ENCODE data around the gene CXCL9. TPM values are rescaled to one million over a fixed set of nuclear protein-coding genes. Genes with fewer than 3 reads are reported as not detected.
"Not testable (repeated sequence)": the region's sequence is repeated elsewhere in the genome, so short reads cannot be mapped to it uniquely, and the experiment has no call there.

Gene CXCL9
- polyA plus RNA-seq (ENCODE audit: insufficient read length), result 0.06 TPM

DNA sequence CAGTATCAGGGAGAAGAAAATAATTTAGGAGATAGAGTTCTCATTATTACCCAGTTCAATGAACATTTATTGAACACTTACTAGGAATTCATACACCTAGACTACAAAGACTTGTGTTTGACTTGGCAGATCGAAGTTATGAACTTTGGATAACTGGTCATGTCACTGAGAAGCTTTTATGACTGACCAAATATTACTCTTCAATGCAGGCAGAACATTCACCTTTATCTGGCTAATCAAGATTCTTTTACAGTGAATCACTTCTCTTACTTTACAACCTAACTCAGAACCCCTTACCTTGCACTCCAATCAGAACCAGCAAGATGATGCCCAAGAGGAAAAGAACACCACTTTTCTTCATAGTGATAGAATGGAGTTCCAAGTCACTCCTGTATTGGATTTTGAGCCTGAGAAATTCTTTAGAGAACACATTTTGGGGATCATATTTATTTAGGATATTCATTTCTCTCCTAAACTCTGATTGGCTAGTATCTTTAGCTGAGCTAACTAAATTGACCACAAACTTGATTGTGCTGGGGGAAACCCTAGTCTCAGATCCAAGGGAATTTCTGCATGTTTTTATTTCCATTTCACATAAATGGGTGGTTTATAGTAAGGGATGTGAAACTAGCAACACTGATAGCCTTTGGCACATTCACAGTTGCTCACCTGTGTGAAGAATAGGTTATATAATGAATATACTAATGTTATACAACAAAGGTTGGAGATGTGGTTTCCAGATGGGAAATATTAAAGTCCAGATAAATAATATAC lies at the start of gene CXCL9:
CXCL9 (minus strand) TSS at position 421 of the 774 bp plus-strand sequence; CDS start at position 361, 60 bp downstream.
- DNase-seq, result no peak

GRCh38 chr4:76055421-76055820 lies 48.1 kb upstream of the CXCL9 start:
- DNase-seq, result no peak

DNA sequence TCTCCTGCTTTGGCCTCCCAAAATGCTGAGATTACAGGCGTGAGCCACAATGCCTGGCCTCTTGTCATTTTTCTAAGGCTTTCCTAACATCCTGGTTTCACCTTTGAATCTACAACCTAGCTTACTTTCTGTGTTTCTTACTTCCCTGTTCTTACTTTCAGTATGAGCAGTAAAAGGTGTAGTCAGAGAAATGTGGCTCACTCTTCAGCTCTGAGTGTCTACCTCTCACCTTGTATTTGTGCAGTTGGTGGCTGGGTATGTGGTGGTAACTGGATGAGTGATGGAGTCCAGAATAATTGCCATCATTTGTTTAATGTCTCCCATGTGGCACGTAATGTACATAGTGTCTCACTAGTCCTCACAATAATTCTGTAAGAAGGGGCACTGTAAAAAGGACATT lies 47.7 kb upstream of the CXCL9 start:
- DNase-seq, result no peak

GRCh38 chr4:76053730-76054129 lies 46.4 kb upstream of the CXCL9 start:
- no peak for DNase-seq

DNA sequence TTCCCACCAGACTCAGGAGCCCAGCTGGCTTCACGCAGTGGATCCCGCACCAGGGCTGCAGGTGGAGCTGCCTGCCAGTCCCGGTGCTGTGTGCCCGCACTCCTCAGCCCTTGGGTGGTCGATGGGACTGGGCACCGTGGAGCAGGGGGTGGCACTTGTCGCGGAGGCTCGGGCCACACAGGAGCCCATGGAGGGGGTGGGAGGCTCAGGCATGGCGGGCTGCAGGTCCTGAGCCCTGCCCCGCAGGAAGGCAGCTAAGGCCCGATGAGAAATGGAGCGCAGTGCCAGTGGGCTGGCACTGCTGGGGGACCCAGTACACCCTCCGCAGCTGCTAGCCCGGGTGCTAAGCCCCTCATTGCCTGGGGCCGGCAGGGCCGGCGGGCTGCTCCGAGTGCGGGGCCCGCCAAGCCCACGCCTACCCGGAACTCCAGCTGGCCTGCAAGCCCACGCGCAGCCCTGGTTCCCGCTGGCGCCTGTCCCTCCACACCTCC lies 43.3 kb upstream of the CXCL9 start:
- not testable (repeated sequence) for DNase-seq

GRCh38 chr4:76049860-76050416 lies 42.6 kb upstream of the CXCL9 start:
- DNase-seq, result not testable (repeated sequence)

DNA sequence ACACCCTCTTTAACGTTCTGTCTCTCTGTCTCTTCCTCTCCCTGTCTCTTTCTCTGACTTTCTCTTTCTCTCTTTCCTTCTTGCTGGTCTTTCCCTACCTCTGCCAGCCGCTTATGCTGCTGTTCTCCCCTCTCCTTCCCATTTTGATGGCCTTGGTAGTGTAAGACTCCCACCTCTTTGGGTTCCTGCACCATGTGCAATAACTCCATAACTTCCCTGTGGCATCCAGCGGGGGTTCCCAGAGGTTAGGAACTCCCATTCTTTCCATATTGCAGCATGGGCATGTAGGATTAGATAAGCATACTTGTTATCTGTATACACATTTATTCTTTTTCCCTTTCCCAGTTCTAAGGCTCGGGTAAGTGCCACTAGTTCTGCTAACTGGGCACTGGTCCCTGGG lies 37.4 kb upstream of the CXCL9 start:
- not testable (repeated sequence) for DNase-seq

- DNase-seq, result not testable (repeated sequence)
Observed at GRCh38 chr4:76043306-76043705, 36.0 kb upstream of the CXCL9 start.

DNA sequence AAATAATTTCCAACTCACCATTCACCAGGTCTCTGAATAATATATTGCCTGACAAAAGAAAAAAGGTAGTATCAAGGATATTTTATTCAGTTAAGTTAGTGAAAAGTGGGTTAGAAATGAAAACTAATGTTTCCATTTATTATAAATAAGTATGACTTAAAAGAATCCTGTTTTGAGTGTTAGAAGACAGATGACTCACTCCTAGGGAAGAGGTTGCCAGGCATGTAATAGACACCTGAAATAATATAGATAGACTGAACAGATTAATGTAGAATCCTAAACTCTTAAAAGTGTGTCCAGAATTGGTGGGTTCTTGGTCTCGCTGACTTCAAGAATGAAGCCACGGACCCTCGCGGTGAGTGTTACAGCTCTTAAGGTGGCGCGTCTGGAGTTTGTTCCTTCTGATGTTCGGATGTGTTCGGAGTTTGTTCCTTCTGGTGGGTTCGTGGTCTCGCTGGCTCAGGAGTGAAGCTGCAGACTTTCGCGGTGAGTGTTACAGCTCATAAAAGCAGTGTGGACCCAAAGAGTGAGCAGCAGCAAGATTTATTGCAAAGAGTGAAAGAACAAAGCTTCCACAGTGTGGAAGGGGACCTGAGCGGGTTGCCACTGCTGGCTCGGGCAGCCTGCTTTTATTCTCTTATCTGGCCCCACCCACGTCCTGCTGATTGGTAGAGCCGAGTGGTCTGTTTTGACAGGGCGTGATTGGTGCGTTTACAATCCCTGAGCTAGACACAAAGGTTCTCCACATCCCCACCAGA lies 35.1 kb upstream of the CXCL9 start:
- not testable (repeated sequence) for DNase-seq

DNA sequence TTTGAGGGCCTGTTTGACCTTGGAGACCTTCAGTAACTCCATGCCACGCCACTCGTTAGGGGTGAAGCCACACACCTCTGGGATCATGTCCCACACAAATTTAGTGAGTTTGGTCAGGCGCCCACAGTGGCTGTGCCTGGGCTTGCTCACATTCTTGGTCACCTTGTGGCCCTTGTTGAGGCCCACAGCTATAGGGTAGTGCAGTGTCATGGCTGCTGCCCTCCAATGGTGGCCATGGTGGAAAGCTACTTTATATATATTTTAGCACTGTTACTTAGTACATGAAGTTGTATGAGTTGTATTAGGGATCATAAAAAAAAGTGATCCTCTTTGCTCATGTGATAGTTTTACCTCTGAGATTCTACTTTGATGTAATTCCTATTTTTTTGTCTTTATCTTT lies 29.5 kb upstream of the CXCL9 start:
- DNase-seq, result no peak

- no peak for DNase-seq
Observed at GRCh38 chr4:76035799-76036380, 28.6 kb upstream of the CXCL9 start, which contains the start of gene CXCL11. TSS of gene CXCL11 (minus strand) at chr4:76036070. CDS start at chr4:76035987, 83 bp downstream.

GRCh38 chr4:76035141-76035540 lies 27.8 kb upstream of the CXCL9 start:
- DNase-seq, result no peak

DNA sequence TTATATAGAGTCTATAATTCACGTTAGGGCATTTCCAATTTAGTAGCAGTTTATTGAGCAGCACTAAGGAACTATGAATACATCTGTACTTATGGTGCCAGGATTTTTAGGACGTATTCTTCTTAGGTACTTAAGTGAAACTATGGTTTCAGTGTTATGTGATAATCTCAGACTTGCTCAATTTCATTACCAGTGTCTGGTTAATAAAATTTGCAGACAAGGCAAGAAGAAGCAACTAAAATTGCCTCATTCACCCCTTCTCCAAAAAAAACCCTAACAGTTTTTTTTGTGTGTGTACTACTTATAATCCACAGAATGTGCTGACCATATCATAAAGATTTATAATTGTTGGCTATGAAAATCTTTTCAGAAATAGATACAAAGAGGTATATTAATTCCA lies 22.0 kb upstream of the CXCL9 start:
- no peak for DNase-seq

DNA sequence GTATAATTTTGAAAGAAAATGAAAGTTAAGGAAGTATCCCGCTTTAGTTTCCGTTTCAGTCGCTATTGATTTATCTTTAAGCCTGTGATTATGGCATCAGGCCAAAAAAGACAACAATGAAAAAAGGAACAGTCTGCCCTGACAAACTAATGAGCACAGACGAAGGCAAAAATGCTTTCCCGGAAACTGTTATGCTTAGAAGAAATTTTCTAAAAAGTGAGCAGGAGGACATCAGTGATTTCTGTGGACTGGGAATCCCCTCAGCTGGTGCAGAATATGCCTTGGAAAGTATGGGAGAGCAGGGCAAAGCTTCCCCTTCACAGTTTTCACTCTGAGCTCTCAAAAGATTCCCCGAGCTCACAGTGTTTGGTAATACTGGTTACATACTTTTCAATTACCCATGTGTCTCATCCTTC lies 21.0 kb upstream of the CXCL9 start:
- DNase-seq, result peak; percentile 1

- DNase-seq, result no peak
Observed at GRCh38 chr4:76024065-76024464, 16.8 kb upstream of the CXCL9 start.

GRCh38 chr4:76023389-76023788 lies 16.1 kb upstream of the CXCL9 start, which contains the start of gene CXCL10:
TSS of gene CXCL10 (minus strand) at chr4:76023497. CDS start at chr4:76023431, 66 bp downstream.
- no peak for DNase-seq

DNA sequence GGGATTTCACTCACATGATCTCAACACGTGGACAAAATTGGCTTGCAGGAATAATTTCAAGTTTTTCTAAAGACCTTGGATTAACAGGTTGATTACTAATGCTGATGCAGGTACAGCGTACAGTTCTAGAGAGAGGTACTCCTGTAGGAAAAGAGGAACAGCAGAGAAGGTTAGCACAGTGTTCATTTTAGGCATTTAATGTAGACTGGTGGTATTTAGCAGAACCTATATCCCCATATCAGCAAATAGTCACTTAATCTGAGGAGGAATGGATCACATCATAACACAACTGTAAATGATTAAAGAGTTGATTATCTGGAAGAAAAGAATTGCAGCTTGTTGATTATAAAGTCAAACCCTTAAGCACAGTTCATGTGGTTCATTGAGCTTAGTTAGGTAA lies 15.4 kb upstream of the CXCL9 start:
- DNase-seq, result no peak

GRCh38 chr4:76022031-76022430 lies 14.7 kb upstream of the CXCL9 start:
- DNase-seq, result no peak

GRCh38 chr4:76017056-76017686 lies 9.9 kb upstream of the CXCL9 start:
- DNase-seq, result no peak

- no peak for DNase-seq
Observed at GRCh38 chr4:76016393-76016792, 9.1 kb upstream of the CXCL9 start.

- no peak for DNase-seq
Observed at GRCh38 chr4:76013540-76013939, 6.2 kb upstream of the CXCL9 start.

- DNase-seq, result no peak
Observed at GRCh38 chr4:76012388-76012801, 5.1 kb upstream of the CXCL9 start.
